ENCODE results near the gene MRTFA.

MRTFA gene

GRCh38 chr22:40376149-40376548 is 260.4 kb downstream of the MRTFA start:
- no peak for DNase-seq

- no peak for DNase-seq
Observed at GRCh38 chr22:40374567-40374966, 262.0 kb downstream of the MRTFA start.

GRCh38 chr22:40368836-40369235 is 267.7 kb downstream of the MRTFA start:
- DNase-seq: no peak

GRCh38 chr22:40368016-40368415 is 268.5 kb downstream of the MRTFA start:
- no peak for DNase-seq

- no peak for DNase-seq
Observed at GRCh38 chr22:40367342-40367741, 269.2 kb downstream of the MRTFA start.

GRCh38 chr22:40366068-40366467 is 270.5 kb downstream of the MRTFA start:
- no peak for DNase-seq

- DNase-seq: no peak
Observed at GRCh38 chr22:40364431-40364830, 272.1 kb downstream of the MRTFA start.

GRCh38 chr22:40363059-40363458 is 273.5 kb downstream of the MRTFA start:
- no peak for DNase-seq

- DNase-seq: no peak
Observed at GRCh38 chr22:40361100-40361499, 275.4 kb downstream of the MRTFA start.
